Choroid plexus epithelial cell (primary cell): ENCODE data around the gene MED31.
"Not testable (repeated sequence)": the region's sequence is repeated elsewhere in the genome, so short reads cannot be mapped to it uniquely, and the experiment has no call there.

Experiments
- DNase-seq: peaks from one replicate; pipeline ENCODE4 v3.0.0-alpha.2; 2010; ENCODE audit warnings: low read depth
- H3K4me3 ChIP-seq: 2 replicates; pipeline ENCODE4 v1.5.1; 2011; ENCODE audit warnings: low read depth, mild to moderate bottlenecking, control low read depth, low read length, moderate library complexity
- TF ChIP-seq, protein P1 (sequence below): conservative IDR thresholded peaks from 2 replicates; pipeline ENCODE4 v1.5.1; 2011; ENCODE audit warnings: low read depth, mild to moderate bottlenecking, control low read depth, inconsistent platforms, low read length, moderate library complexity

MED31 gene

DNA sequence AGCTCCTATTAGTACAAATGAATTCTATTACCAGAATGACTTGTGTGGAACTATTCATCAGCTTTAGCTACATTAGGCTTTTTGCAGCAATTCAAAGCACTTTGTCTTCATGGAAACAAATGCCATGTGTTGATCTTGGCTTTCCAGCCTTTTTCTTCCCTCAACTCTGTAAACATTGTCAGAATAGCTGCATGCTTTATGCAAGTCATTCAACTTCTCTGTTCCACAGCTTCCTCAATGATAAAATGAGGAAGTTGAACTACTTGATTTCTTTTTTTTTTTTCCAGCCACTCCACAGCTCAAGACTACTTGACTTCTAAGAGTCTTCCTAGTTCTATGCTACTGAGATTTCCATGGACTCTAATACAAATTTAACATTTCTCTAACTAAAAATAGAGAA lies 52.0 kb downstream of the MED31 start:
- DNase-seq, result peak; percentile 31
- H3K4me3 ChIP-seq, result no peak overlapping the region
- TF ChIP-seq, protein P1, sequence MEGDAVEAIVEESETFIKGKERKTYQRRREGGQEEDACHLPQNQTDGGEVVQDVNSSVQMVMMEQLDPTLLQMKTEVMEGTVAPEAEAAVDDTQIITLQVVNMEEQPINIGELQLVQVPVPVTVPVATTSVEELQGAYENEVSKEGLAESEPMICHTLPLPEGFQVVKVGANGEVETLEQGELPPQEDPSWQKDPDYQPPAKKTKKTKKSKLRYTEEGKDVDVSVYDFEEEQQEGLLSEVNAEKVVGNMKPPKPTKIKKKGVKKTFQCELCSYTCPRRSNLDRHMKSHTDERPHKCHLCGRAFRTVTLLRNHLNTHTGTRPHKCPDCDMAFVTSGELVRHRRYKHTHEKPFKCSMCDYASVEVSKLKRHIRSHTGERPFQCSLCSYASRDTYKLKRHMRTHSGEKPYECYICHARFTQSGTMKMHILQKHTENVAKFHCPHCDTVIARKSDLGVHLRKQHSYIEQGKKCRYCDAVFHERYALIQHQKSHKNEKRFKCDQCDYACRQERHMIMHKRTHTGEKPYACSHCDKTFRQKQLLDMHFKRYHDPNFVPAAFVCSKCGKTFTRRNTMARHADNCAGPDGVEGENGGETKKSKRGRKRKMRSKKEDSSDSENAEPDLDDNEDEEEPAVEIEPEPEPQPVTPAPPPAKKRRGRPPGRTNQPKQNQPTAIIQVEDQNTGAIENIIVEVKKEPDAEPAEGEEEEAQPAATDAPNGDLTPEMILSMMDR, result no peak

DNA sequence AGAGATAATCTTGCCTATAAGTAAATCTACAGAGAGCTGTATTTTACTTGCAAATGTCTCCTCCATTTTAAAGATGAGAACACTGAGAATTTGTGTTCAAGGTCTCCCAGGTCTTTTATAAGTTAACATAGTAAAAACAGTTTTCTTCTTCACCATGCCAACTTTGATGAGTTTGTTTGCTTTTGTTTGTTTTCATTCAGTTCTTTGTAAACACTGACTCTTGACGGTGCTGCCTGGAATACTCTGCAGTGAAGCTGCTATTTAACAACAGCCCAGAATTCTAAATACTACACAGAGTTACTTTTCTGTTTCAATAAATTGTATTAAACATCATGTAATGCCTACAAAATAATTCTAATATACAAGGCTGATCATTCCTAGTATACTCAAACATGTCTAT lies 53.7 kb downstream of the MED31 start:
- no peak for DNase-seq
- TF ChIP-seq, protein P1, result no peak
- H3K4me3 ChIP-seq, result no peak overlapping the region

DNA sequence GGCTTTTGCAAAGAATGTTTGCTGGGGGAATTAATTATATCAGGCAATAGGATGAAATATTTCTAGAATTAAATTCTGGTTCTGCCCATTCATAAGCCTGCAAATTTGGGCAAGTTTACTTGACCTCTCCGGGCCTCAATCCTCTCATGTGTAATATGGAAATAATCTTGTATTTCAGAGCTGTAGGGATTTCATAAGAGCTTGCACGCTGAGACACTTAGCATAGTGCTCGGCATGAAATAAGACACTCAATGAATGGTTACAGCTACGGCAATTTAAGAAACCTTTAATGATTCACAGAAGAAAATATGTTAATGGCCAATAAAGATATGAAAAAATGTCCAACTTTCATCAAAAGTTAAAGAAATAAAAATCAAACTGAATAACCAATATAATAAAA lies 54.5 kb downstream of the MED31 start:
- H3K4me3 ChIP-seq, result no peak overlapping the region
- TF ChIP-seq, protein P1, result no peak
- no peak for DNase-seq

DNA sequence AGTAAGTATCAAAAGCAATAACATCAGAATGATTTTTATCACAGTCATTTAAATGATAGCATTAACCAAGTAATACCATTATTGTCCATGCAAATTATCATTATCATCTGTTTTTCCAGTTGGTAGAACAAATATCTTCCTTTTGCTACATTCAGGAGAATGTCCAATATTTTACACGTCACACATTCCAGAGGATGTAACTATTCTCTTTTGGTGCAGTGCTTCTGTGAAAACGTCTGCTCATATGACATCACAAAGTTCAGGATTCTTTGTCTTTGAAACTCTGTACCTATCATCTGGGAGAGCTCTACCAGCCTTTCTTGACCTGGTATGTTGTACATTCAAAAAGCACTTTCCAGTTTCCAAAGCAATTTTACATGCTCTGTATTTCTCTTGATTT lies 54.9 kb downstream of the MED31 start:
- no peak overlapping the region for H3K4me3 ChIP-seq
- no peak for DNase-seq
- TF ChIP-seq, protein P1, result no peak

DNA sequence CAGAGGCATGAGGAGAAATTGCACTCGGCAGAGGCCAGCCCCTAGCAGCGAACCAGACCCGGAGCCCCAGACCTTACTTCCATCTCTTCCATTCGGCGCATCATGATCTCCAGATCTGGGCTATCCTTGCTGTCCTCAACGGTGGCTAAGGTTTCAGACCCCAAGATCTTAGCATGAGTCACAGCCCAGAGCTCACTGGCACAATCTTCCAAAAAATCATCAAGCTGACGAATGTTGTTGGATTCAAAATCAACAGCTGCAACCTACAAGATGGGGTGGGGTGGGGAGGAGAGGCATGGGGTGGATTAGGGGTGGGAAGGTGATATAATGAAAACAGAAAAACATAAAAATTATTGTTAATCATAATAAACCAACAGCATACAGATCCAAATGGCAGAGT lies 55.3 kb downstream of the MED31 start:
- no peak overlapping the region for H3K4me3 ChIP-seq
- TF ChIP-seq, protein P1, result no peak
- no peak for DNase-seq

DNA sequence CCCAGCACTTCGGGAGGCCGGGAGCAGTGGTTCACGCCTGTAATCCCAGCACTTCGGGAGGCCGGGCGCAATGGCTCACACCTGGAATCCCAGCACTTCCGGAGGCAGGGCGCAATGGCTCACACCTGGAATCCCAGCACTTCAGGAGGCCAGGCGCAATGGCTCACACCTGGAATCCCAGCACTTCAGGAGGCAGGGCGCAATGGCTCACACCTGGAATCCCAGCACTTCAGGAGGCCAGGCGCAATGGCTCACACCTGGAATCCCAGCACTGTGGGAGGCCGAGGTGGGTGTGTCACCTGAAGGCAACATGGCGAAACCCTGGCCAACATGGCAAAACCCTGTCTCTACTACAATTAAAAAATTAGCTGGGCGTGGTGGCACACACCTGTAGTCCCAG lies 58.0 kb downstream of the MED31 start:
- DNase-seq, result not testable (repeated sequence)

More for the DNA sequence above, 58.0 kb downstream of the MED31 start:
- H3K4me3 ChIP-seq, result not testable (repeated sequence)
